ENCODE data around the gene KRT6A. TPM values are rescaled to one million over a fixed set of nuclear protein-coding genes. Genes with fewer than 3 reads are reported as not detected.

Gene KRT6A
- total and polyA plus RNA-seq, 7 donors = 0.13 to 1.4 (median 0.52) TPM; not detected in 1

DNA sequence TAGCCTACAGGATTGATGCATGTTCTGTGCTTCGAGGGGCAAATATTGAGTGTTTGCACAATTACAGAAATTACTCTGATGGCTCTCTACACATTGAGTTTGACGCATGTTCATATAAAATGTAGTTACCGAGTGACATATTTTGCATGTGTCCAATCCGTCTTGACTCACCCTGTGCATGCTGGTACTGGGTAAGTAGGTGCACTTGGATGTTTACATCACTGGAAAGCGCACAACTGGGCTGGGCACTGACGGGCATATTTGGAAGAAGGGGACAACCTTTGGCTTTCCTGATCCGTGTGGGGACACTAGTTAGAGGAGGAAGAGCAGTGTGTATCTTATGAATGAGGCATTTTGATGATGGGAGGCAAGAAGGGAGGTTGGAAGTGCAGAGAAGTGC, 4.9 kb upstream of the KRT6A start:
- ATAC-seq (no peak), DNase-seq (no peak)
- no peaks in the 10 kb centered on the region for H3K4me1 ChIP-seq
- no peak overlapping the region for H3K4me3 ChIP-seq
- TF ChIP-seq, protein P1, sequence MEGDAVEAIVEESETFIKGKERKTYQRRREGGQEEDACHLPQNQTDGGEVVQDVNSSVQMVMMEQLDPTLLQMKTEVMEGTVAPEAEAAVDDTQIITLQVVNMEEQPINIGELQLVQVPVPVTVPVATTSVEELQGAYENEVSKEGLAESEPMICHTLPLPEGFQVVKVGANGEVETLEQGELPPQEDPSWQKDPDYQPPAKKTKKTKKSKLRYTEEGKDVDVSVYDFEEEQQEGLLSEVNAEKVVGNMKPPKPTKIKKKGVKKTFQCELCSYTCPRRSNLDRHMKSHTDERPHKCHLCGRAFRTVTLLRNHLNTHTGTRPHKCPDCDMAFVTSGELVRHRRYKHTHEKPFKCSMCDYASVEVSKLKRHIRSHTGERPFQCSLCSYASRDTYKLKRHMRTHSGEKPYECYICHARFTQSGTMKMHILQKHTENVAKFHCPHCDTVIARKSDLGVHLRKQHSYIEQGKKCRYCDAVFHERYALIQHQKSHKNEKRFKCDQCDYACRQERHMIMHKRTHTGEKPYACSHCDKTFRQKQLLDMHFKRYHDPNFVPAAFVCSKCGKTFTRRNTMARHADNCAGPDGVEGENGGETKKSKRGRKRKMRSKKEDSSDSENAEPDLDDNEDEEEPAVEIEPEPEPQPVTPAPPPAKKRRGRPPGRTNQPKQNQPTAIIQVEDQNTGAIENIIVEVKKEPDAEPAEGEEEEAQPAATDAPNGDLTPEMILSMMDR (IDR thresholded peaks at IDR 0.05) = no peak
- intact Hi-C loops (cut with DNase I) = no loop called here
- peaks cover 0 to 15% (median 2%) of the 10 kb centered on the region in 3 donors for H3K27me3 ChIP-seq (ENCODE audit: insufficient read depth in 3 of 3, low read length in 2 of 3)
- H3K27ac ChIP-seq = no peak overlapping the region
- no peaks in the 10 kb centered on the region for H3K9me3 ChIP-seq
- WGBS, 3 donors = 86 to 92% (median 87%) methylated on average over 7 of the region's 7 CpGs
- no peaks in the 10 kb centered on the region for H3K36me3 ChIP-seq (ENCODE audit: insufficient read depth in 1 of 2, low read depth in 1 of 2)

DNA sequence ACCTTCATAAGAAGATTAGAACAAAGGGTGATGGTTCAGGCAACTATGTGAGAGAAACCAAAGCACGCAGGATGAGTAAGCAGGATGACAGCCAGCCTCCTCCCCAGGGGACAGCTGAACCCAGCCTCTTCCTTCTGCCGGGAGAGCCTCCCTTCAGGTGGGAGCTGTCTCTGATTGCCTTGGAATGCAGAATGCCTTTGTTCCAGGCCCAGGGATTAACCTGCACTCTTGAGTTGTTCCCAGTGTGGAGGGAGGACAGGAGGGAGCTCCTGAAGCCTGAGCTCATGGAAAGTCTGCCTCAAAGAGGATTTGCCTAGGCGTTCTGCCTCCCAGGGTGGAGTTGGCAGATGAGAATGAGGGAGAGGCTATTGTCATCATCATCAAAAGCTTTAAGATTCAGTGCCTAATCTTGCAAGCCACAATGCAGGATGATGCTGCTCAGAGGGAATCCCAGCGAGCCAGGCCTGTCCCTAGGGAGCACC, 3.6 kb upstream of the KRT6A start:
- no peak overlapping the region for H3K4me3 ChIP-seq
- H3K27ac ChIP-seq = no peak overlapping the region
- intact Hi-C loops (cut with DNase I) = no loop called here
- 39 to 51% (median 42%) methylated on average over 4 of the region's 4 CpGs for WGBS, 3 donors
- no peaks in the 10 kb centered on the region for H3K9me3 ChIP-seq
- peaks cover 0 to 18% (median 4%) of the 10 kb centered on the region in 3 donors for H3K27me3 ChIP-seq (ENCODE audit: insufficient read depth in 3 of 3, low read length in 2 of 3)
- ATAC-seq = no peak
- DNase-seq = no peak
- H3K4me1 ChIP-seq = no peaks in the 10 kb centered on the region
- TF ChIP-seq, protein P1 (IDR thresholded peaks at IDR 0.05) = no peak
- H3K36me3 ChIP-seq (ENCODE audit: insufficient read depth in 1 of 2, low read depth in 1 of 2) = no peaks in the 10 kb centered on the region

DNA sequence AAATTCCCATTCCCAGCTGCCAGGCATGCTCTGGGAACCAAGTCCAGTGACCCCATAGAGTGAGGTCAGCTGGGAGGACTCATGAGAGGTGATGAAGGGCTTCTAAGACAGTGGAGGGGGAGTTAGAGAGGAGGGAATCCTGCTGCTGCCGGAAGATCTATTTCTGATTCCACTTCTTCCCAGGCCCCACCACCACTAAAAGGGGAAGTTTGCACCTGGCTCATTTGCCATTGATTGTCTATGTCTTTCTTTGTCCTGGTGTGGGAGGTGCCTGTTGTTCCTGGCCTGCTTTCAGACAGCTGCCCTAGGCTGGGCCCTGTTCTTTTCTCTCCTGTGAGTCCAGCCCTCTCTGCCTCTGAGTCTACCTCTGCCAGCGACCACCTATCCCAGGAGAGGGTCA, 3.0 kb upstream of the KRT6A start:
- H3K9me3 ChIP-seq = no peaks in the 10 kb centered on the region
- WGBS, 3 donors = 51 to 64% (median 56%) methylated on average over 2 of the region's 2 CpGs
- no peak overlapping the region for H3K27ac ChIP-seq
- H3K27me3 ChIP-seq (ENCODE audit: insufficient read depth in 3 of 3, low read length in 2 of 3) = peaks cover 0 to 19% (median 4%) of the 10 kb centered on the region in 3 donors
- no peaks in the 10 kb centered on the region for H3K36me3 ChIP-seq (ENCODE audit: insufficient read depth in 1 of 2, low read depth in 1 of 2)
- H3K4me1 ChIP-seq = no peaks in the 10 kb centered on the region
- no peak for ATAC-seq
- TF ChIP-seq, protein P1 (IDR thresholded peaks at IDR 0.05) = no peak
- intact Hi-C loops (cut with DNase I) = no loop called here
- no peak for DNase-seq
- no peak overlapping the region for H3K4me3 ChIP-seq

DNA sequence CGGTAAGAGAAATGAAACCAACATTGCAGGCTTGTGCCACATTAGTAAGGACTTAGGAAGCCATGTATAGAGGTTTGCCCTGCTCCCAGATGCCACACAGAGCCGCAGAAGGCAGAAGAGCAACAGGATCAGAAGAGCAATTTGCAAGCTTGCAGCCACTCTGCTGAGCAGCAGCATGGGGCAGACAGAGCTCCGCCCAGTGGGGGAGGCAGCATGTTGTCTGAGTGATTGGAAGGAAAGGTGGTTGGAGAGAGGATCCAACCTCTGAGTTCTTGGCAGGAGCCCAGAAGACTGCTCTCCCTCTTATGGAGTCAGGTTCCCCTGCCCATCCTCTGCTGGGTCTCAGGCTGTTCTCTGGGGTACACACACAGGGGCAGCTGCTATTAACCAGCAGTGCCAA, 2.3 kb upstream of the KRT6A start:
- no peaks in the 10 kb centered on the region for H3K9me3 ChIP-seq
- no peak overlapping the region for H3K27ac ChIP-seq
- TF ChIP-seq, protein P1 (IDR thresholded peaks at IDR 0.05) = no peak
- intact Hi-C loops (cut with DNase I) = no loop called here
- DNase-seq = no peak
- no peaks in the 10 kb centered on the region for H3K36me3 ChIP-seq (ENCODE audit: insufficient read depth in 1 of 2, low read depth in 1 of 2)
- H3K4me1 ChIP-seq = no peaks in the 10 kb centered on the region
- no peak overlapping the region for H3K4me3 ChIP-seq
- peaks cover 0 to 19% (median 1%) of the 10 kb centered on the region in 3 donors for H3K27me3 ChIP-seq (ENCODE audit: insufficient read depth in 3 of 3, low read length in 2 of 3)
- ATAC-seq = no peak
- WGBS, 3 donors = 48 to 55% (median 51%) methylated on average over 3 of the region's 3 CpGs

DNA sequence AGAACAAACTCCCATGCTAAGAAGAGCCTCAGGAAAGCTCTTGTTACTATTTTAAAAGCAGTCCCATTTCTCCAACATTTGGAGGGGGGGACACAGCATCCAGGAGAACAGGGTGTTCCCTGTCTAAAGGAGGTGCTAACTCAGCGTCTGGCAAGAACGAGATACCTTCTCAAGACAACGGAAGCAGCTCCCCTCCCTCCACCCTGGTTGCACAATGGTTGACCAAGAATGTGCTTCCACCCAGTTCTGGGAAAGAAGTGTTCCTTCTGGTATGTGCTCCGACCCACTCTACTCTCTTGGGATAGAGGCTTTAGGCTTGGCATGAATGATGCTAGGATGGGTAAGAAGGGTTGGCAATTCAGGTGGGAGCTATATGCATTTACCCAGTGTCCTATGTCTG, 1.5 kb upstream of the KRT6A start:
- no peak for ATAC-seq
- 48 to 67% (median 56%) methylated on average over 4 of the region's 4 CpGs for WGBS, 3 donors
- TF ChIP-seq, protein P1 (IDR thresholded peaks at IDR 0.05) = no peak
- Histone ChIP-seq H3K27ac (no peak overlapping the region), H3K36me3 (ENCODE audit: insufficient read depth in 1 of 2, low read depth in 1 of 2) (no peaks in the 10 kb centered on the region), H3K4me3 (no peak overlapping the region), H3K9me3 (no peaks in the 10 kb centered on the region), H3K4me1 (no peaks in the 10 kb centered on the region), H3K27me3 (ENCODE audit: insufficient read depth in 3 of 3, low read length in 2 of 3) (peaks cover 0 to 19% (median 1%) of the 10 kb centered on the region in 3 donors)
- intact Hi-C loops (cut with DNase I) = no loop called here
- peak in 1 of 2 donors; percentile 34 for DNase-seq

All from psoas muscle (tissue), 8 donors.